ENCODE results near the gene METTL16. TPM values are rescaled to one million over a fixed set of nuclear protein-coding genes. Genes with fewer than 3 reads are reported as not detected.
"Not testable (repeated sequence)": the region's sequence is repeated elsewhere in the genome, so short reads cannot be mapped to it uniquely, and the experiment has no call there.

METTL16 gene
- polyA plus RNA-seq, 1 experiment: 16.9 TPM

- no peaks in the 10 kb centered on the region; the same call in 1 of the 2 replicates for H3K9me3 ChIP-seq (ENCODE audit: control insufficient read depth, insufficient read depth, low read length)
- H3K27ac ChIP-seq (ENCODE audit: low read depth, low read length): no peak overlapping the region
- POLR2A ChIA-PET: interaction anchor here (0.6 to 1.2 kb wide), 2 partner anchors 62 to 210 kb away, joined by 3 to 11 read pairs; partner anchors contain the start of gene METTL16
- TF ChIP-seq CTCF (IDR thresholded peaks at IDR 0.05; ENCODE audit: low read depth, low read length): no peak
- CTCF ChIA-PET: interaction anchor here (0.6 kb wide), 1 partner anchor 38 kb away, joined by 8 read pairs; no protein-coding TSS in a partner anchor
- H3K27me3 ChIP-seq (ENCODE audit: control insufficient read depth, insufficient read depth, low read length): no peaks in the 10 kb centered on the region
- no peak overlapping the region for H3K4me3 ChIP-seq (ENCODE audit: low read depth, low read length)
- DNase-seq (ENCODE audit: low read depth, low spot score): no peak
Observed at GRCh38 chr17:2449486-2449885, 62.2 kb downstream of the METTL16 start.

DNA sequence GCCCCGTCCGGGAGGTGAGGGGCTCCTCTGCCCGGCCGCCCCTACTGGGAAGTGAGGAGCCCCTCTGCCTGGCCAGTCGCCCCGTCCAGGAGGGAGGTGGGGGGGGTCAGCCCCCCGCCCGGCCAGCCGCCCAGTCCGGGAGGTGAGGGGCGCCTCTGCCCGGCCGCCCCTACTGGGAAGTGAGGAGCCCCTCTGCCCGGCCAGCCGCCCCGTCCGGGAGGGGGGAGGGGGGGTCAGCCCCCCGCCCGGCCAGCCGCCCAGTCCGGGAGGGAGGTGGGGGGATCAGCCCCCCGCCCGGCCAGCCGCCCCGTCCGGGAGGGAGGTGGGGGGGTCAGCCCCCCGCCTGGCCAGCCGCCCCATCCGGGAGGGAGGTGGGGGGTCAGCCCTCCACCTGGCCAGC is 64.2 kb downstream of the METTL16 start:
- DNase-seq (ENCODE audit: low read depth, low spot score); H3K27me3 ChIP-seq (ENCODE audit: control insufficient read depth, insufficient read depth, low read length); H3K27ac ChIP-seq (ENCODE audit: low read depth, low read length); H3K9me3 ChIP-seq (ENCODE audit: control insufficient read depth, insufficient read depth, low read length); POLR2A ChIA-PET; H3K4me3 ChIP-seq (ENCODE audit: low read depth, low read length); CTCF ChIA-PET: not testable (repeated sequence)

DNA sequence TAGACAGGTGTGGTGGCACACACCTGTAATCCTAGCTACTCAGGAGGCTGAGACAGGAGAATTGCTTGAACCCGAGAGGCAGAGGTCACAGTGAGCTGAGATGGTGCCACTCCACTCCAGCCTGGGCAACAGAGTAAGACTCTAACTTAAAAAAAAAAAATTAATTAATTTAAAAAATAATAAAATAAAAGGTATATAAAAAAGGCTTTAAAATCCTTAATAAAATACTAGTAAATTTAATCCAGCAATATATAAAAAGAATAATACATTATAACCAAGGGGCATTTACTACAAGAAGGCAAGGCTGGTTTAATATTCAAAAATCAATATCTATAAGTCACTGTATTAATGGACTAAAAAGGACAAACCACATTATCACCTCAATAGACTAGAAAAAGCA is 66.0 kb downstream of the METTL16 start:
- Histone ChIP-seq H3K4me3 (ENCODE audit: low read depth, low read length) (no peak overlapping the region), H3K27ac (ENCODE audit: low read depth, low read length) (no peak overlapping the region), H3K27me3 (ENCODE audit: control insufficient read depth, insufficient read depth, low read length) (no peaks in the 10 kb centered on the region), H3K9me3 (ENCODE audit: control insufficient read depth, insufficient read depth, low read length) (no peaks in the 10 kb centered on the region; the same call in 1 of the 2 replicates)
- POLR2A ChIA-PET: no interaction called here
- no peak for TF ChIP-seq CTCF (IDR thresholded peaks at IDR 0.05; ENCODE audit: low read depth, low read length)
- no peak for DNase-seq (ENCODE audit: low read depth, low spot score)
- CTCF ChIA-PET: no interaction called here

DNA sequence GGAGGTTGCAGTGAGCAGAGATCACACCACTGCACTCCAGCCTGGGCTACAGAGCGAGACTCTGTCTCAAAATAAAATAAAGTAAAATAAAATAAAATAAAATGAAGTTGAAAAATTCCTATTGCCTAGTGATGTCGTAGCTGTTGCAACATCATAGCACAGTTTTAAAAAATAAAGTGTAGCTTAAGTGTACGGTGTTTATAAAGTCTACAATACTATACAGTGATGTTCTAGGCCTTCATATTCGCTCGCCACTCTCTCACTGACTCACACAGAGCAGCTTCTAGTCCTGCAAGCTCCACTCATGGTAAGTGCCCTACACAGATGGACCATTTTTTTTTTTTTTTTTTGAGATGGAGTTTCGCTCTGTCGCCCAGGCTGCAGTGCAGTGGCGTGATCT is 67.3 kb downstream of the METTL16 start:
- Histone ChIP-seq H3K27ac (ENCODE audit: low read depth, low read length) (no peak overlapping the region), H3K4me3 (ENCODE audit: low read depth, low read length) (no peak overlapping the region), H3K27me3 (ENCODE audit: control insufficient read depth, insufficient read depth, low read length) (no peaks in the 10 kb centered on the region), H3K9me3 (ENCODE audit: control insufficient read depth, insufficient read depth, low read length) (no peaks in the 10 kb centered on the region; the same call in 1 of the 2 replicates)
- CTCF ChIA-PET: no interaction called here
- TF ChIP-seq CTCF (IDR thresholded peaks at IDR 0.05; ENCODE audit: low read depth, low read length): no peak
- POLR2A ChIA-PET: interaction anchor here (0.7 kb wide), 2 partner anchors 15 to 177 kb away, joined by 5 to 8 read pairs; no protein-coding TSS in a partner anchor
- DNase-seq (ENCODE audit: low read depth, low spot score): no peak

- TF ChIP-seq CTCF (IDR thresholded peaks at IDR 0.05; ENCODE audit: low read depth, low read length): no peak
- DNase-seq (ENCODE audit: low read depth, low spot score): no peak
- ChIA-PET CTCF (interaction anchor here (1.2 kb wide), 1 partner anchor 26 kb away, joined by 4 read pairs; no protein-coding TSS in a partner anchor), POLR2A (no interaction called here)
- Histone ChIP-seq H3K27ac (ENCODE audit: low read depth, low read length) (no peak overlapping the region), H3K27me3 (ENCODE audit: control insufficient read depth, insufficient read depth, low read length) (no peaks in the 10 kb centered on the region), H3K9me3 (ENCODE audit: control insufficient read depth, insufficient read depth, low read length) (no peaks in the 10 kb centered on the region; the same call in 1 of the 2 replicates), H3K4me3 (ENCODE audit: low read depth, low read length) (no peak overlapping the region)
Observed at GRCh38 chr17:2442166-2442565, 69.5 kb downstream of the METTL16 start.
